Lower leg skin (tissue), 3 donors: Measurements from ENCODE around the gene KRTAP9-7.

Experiments
- CTCF ChIP-seq, 3 donors: fragments of 450-650 bp; IDR thresholded peaks; one replicate each; pipeline ENCODE4 v1.5.1; 2016; ENCODE audit warnings: antibody characterized with exemption in 3 of 3, mild to moderate bottlenecking in 3 of 3, moderate library complexity in 2 of 3
- POLR2A ChIP-seq, 2 donors: fragments of 450-650 bp; IDR thresholded peaks; one replicate each; pipeline ENCODE4 v1.6.1; 2016 to 2017; ENCODE audit warnings: antibody characterized with exemption in 2 of 2, mild to moderate bottlenecking in 1 of 2, moderate library complexity in 1 of 2

GRCh38 chr17:41298458-41299135 lies 23.1 kb downstream of the KRTAP9-7 start:
- no peak for TF ChIP-seq CTCF (IDR thresholded peaks at IDR 0.05)
- no peak for TF ChIP-seq POLR2A (IDR thresholded peaks at IDR 0.05)
